ENCODE results near the gene DDX39A.
A peak's percentile ranks its signal among the peaks of the same experiment; 100 is the strongest.

DDX39A gene

GRCh38 chr19:14361824-14362223 lies 57.3 kb downstream of the DDX39A start:
- DNase-seq, result peak; percentile 82

Data from activated CD8-positive, alpha-beta memory T cell treated with anti-CD3 and anti-CD28 coated beads for 24 hours (primary cell).